ENCODE results near the gene MYCT1. TPM values are rescaled to one million over a fixed set of nuclear protein-coding genes. Genes with fewer than 3 reads are reported as not detected.

The MYCT1 gene
- total RNA-seq, 1 experiment from 2014 or later, result 1.5 TPM

DNA sequence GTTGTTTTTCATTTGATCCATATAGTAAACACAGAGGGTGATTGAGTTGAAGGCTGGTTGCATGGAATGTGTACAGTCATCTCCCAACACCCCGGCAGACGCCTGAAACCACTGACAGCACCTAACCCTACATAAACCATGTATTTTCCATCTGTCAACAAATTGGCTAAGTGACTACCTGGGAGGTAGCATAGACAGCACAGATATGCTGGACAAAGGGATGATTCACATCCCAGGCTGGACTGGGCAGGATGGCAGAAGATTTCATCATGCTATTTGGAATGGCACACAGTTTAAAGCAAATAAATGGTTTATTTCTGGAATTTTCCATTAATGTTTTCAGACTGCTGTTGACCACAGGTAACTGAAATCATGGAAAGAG lies 48.5 kb downstream of the MYCT1 start:
- Mint-ChIP-seq H3K27me3 (ENCODE audit: low read depth) (no peaks in the 10 kb centered on the region), H3K36me3 (no peaks in the 10 kb centered on the region), H3K4me3 (no peak overlapping the region), H3K27ac (no peak overlapping the region), H3K4me1 (peaks cover 16% of the 10 kb centered on the region), H3K9me3 (no peaks in the 10 kb centered on the region)
- ATAC-seq, result no peak
- no peak for TF ChIP-seq ZNF416 (CRISPR knock-in tag; IDR thresholded peaks at IDR 0.05)
- TF ChIP-seq GABPB1 (CRISPR knock-in tag; IDR thresholded peaks at IDR 0.05), result peak; percentile 98
- ChIA-PET POLR2A (no interaction called here), CTCF (interaction anchor here (1.6 kb wide), 1 partner anchor 202 kb away, joined by 8 read pairs; no protein-coding TSS in a partner anchor)
- DNase-seq (ENCODE audit: low spot score), result no peak

- POLR2A ChIA-PET, result no interaction called here
- no peaks in the 10 kb centered on the region for H3K9me3 Mint-ChIP-seq
Observed at GRCh38 chr6:152748843-152749242, 51.1 kb downstream of the MYCT1 start.

More at GRCh38 chr6:152748843-152749242, 51.1 kb downstream of the MYCT1 start:
- CTCF ChIA-PET, result interaction anchor here (0.8 to 2.9 kb wide), 4 partner anchors 106 to 238 kb away, joined by 3 to 29 read pairs (median 4); no protein-coding TSS in a partner anchor
- TF ChIP-seq ATF3 (CRISPR knock-in tag; conservative IDR thresholded peaks at IDR 0.05) (no peak), OVOL2 (CRISPR knock-in tag; IDR thresholded peaks at IDR 0.05; ENCODE audit: borderline replicate concordance) (no peak), EMX1 (CRISPR knock-in tag; IDR thresholded peaks at IDR 0.05) (no peak), MYBL2 (CRISPR knock-in tag; IDR thresholded peaks at IDR 0.05) (no peak), ZNF263 (CRISPR knock-in tag; IDR thresholded peaks at IDR 0.05; ENCODE audit: low read depth) (no peak), FOXP4 (CRISPR knock-in tag; IDR thresholded peaks at IDR 0.05) (no peak), ZNF512 (CRISPR knock-in tag; IDR thresholded peaks at IDR 0.05; ENCODE audit: borderline replicate concordance) (no peak), CREB1 (CRISPR knock-in tag; IDR thresholded peaks at IDR 0.05) (no peak), ZNF425 (CRISPR knock-in tag; conservative IDR thresholded peaks at IDR 0.05) (no peak), HMGA2 (CRISPR knock-in tag; IDR thresholded peaks at IDR 0.05) (no peak), ZNF121 (CRISPR knock-in tag; IDR thresholded peaks at IDR 0.05) (no peak), NR2C2 (CRISPR knock-in tag; IDR thresholded peaks at IDR 0.05) (no peak), NR3C1 (CRISPR knock-in tag; conservative IDR thresholded peaks at IDR 0.05; ENCODE audit: low read depth) (no peak)
- TF ChIP-seq, protein P1, sequence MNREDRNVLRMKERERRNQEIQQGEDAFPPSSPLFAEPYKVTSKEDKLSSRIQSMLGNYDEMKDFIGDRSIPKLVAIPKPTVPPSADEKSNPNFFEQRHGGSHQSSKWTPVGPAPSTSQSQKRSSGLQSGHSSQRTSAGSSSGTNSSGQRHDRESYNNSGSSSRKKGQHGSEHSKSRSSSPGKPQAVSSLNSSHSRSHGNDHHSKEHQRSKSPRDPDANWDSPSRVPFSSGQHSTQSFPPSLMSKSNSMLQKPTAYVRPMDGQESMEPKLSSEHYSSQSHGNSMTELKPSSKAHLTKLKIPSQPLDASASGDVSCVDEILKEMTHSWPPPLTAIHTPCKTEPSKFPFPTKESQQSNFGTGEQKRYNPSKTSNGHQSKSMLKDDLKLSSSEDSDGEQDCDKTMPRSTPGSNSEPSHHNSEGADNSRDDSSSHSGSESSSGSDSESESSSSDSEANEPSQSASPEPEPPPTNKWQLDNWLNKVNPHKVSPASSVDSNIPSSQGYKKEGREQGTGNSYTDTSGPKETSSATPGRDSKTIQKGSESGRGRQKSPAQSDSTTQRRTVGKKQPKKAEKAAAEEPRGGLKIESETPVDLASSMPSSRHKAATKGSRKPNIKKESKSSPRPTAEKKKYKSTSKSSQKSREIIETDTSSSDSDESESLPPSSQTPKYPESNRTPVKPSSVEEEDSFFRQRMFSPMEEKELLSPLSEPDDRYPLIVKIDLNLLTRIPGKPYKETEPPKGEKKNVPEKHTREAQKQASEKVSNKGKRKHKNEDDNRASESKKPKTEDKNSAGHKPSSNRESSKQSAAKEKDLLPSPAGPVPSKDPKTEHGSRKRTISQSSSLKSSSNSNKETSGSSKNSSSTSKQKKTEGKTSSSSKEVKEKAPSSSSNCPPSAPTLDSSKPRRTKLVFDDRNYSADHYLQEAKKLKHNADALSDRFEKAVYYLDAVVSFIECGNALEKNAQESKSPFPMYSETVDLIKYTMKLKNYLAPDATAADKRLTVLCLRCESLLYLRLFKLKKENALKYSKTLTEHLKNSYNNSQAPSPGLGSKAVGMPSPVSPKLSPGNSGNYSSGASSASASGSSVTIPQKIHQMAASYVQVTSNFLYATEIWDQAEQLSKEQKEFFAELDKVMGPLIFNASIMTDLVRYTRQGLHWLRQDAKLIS (CRISPR knock-in tag; IDR thresholded peaks at IDR 0.05; ENCODE audit: borderline replicate concordance), result no peak
- TF ChIP-seq, protein P2, sequence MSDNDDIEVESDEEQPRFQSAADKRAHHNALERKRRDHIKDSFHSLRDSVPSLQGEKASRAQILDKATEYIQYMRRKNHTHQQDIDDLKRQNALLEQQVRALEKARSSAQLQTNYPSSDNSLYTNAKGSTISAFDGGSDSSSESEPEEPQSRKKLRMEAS (CRISPR knock-in tag; IDR thresholded peaks at IDR 0.05), result no peak
- TF ChIP-seq, protein P3, sequence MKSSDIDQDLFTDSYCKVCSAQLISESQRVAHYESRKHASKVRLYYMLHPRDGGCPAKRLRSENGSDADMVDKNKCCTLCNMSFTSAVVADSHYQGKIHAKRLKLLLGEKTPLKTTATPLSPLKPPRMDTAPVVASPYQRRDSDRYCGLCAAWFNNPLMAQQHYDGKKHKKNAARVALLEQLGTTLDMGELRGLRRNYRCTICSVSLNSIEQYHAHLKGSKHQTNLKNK (CRISPR knock-in tag; IDR thresholded peaks at IDR 0.05), result no peak
- TF ChIP-seq, protein P4, sequence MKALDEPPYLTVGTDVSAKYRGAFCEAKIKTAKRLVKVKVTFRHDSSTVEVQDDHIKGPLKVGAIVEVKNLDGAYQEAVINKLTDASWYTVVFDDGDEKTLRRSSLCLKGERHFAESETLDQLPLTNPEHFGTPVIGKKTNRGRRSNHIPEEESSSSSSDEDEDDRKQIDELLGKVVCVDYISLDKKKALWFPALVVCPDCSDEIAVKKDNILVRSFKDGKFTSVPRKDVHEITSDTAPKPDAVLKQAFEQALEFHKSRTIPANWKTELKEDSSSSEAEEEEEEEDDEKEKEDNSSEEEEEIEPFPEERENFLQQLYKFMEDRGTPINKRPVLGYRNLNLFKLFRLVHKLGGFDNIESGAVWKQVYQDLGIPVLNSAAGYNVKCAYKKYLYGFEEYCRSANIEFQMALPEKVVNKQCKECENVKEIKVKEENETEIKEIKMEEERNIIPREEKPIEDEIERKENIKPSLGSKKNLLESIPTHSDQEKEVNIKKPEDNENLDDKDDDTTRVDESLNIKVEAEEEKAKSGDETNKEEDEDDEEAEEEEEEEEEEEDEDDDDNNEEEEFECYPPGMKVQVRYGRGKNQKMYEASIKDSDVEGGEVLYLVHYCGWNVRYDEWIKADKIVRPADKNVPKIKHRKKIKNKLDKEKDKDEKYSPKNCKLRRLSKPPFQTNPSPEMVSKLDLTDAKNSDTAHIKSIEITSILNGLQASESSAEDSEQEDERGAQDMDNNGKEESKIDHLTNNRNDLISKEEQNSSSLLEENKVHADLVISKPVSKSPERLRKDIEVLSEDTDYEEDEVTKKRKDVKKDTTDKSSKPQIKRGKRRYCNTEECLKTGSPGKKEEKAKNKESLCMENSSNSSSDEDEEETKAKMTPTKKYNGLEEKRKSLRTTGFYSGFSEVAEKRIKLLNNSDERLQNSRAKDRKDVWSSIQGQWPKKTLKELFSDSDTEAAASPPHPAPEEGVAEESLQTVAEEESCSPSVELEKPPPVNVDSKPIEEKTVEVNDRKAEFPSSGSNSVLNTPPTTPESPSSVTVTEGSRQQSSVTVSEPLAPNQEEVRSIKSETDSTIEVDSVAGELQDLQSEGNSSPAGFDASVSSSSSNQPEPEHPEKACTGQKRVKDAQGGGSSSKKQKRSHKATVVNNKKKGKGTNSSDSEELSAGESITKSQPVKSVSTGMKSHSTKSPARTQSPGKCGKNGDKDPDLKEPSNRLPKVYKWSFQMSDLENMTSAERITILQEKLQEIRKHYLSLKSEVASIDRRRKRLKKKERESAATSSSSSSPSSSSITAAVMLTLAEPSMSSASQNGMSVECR (CRISPR knock-in tag; IDR thresholded peaks at IDR 0.05; ENCODE audit: borderline replicate concordance), result no peak
- Mint-ChIP-seq H3K36me3 (no peaks in the 10 kb centered on the region), H3K4me1 (peaks cover 16% of the 10 kb centered on the region), H3K4me3 (no peak overlapping the region), H3K27me3 (ENCODE audit: low read depth) (no peaks in the 10 kb centered on the region), H3K27ac (no peak overlapping the region)
- ATAC-seq (no peak), DNase-seq (ENCODE audit: low spot score) (no peak)

Data from WTC11 (cell line).